TTC549 (cell line): ENCODE data around the gene KNSTRN.

Experiments used
- FAIRE-seq: peaks from 2 replicates; lab custom pipeline; 2012; peaks lifted over from hg19 to GRCh38; lab: Jason Lieb, UNC

Gene KNSTRN

GRCh38 chr15:40435023-40435709 is 52.6 kb downstream of the KNSTRN start:
- no peak for FAIRE-seq

GRCh38 chr15:40435710-40436089 is 53.2 kb downstream of the KNSTRN start:
- FAIRE-seq, result no peak

- FAIRE-seq, result no peak
These were observed 53.8 kb downstream of the KNSTRN start for GRCh38 chr15:40436116-40436891.

GRCh38 chr15:40436892-40437751 is 54.6 kb downstream of the KNSTRN start:
- FAIRE-seq, result peak; percentile 34

GRCh38 chr15:40437752-40438687 is 55.5 kb downstream of the KNSTRN start:
- FAIRE-seq, result no peak

GRCh38 chr15:40438712-40439111 is 56.2 kb downstream of the KNSTRN start:
- FAIRE-seq, result no peak

GRCh38 chr15:40439461-40439959 is 57.0 kb downstream of the KNSTRN start:
- FAIRE-seq, result no peak

- no peak for FAIRE-seq
These were observed 57.6 kb downstream of the KNSTRN start for GRCh38 chr15:40439960-40440742.

- FAIRE-seq, result peak; percentile 20
These were observed 58.4 kb downstream of the KNSTRN start, which contains the start of gene BAHD1 for GRCh38 chr15:40440743-40441564. BAHD1 (plus strand) TSS chr15:40440953; CDS start chr15:40458465, 17,512 bp downstream.

GRCh38 chr15:40441565-40442531 is 59.3 kb downstream of the KNSTRN start:
- no peak for FAIRE-seq

- FAIRE-seq, result no peak
These were observed 60.7 kb downstream of the KNSTRN start for GRCh38 chr15:40443255-40443654.

- FAIRE-seq, result no peak
These were observed 61.3 kb downstream of the KNSTRN start for GRCh38 chr15:40443846-40444245.
